GM12874 (cell line): ENCODE data around the gene TTC28.

Experiments
- CTCF ChIP-seq: IDR thresholded peaks from 2 replicates; pipeline ENCODE4 v1.5.1; 2011; ENCODE audit warnings: low read depth, mild to moderate bottlenecking, control low read depth, low read length, moderate library complexity; ENCODE audit not compliant: insufficient read depth

Gene TTC28

GRCh38 chr22:28381429-28382167 lies 298.0 kb downstream of the TTC28 start:
- TF ChIP-seq CTCF = no peak

GRCh38 chr22:28379951-28380350 lies 299.7 kb downstream of the TTC28 start:
- TF ChIP-seq CTCF = no peak

- no peak for TF ChIP-seq CTCF
These were observed 300.4 kb downstream of the TTC28 start for GRCh38 chr22:28379075-28379779.

GRCh38 chr22:28375761-28376534 lies 303.7 kb downstream of the TTC28 start:
- TF ChIP-seq CTCF = no peak

GRCh38 chr22:28373831-28374230 lies 305.8 kb downstream of the TTC28 start:
- TF ChIP-seq CTCF = no peak

GRCh38 chr22:28369854-28370253 lies 309.8 kb downstream of the TTC28 start:
- TF ChIP-seq CTCF = no peak

GRCh38 chr22:28366856-28367255 lies 312.8 kb downstream of the TTC28 start:
- no peak for TF ChIP-seq CTCF
